HepG2 (cell line): ENCODE measurements around the gene ANO1. TPM values are rescaled to one million over a fixed set of nuclear protein-coding genes. Genes with fewer than 3 reads are reported as not detected.

Experiments used
- ATAC-seq: fragments of 200-7000 bp; cut with Tn5 transposase; 3 replicates; pipeline ENCODE4 v1.9.1; 2020; ENCODE audit warnings: mild to moderate bottlenecking, moderate library complexity
- BruUV-seq: library from RNA; stranded (reverse); fragments of 400-500 nt; replicated peaks from 2 replicates; lab custom pipeline; 2021; lab: Mats Ljungman, UMichigan
- CTCF ChIA-PET: fragments of 300-600 bp; formaldehyde crosslinking; extraction: SDS; loops from one replicate; lab custom pipeline; 2021; ENCODE audit warnings: low total read pairs, inconsistent platforms, low intra/inter-chr PET ratio; lab: Yijun Ruan, JAX
- POLR2A ChIA-PET: fragments of 350-600 bp; sonication (Branson Sonifier 250); formaldehyde crosslinking; loops from one replicate; lab custom pipeline; 2020; ENCODE audit warnings: antibody characterized with exemption, inconsistent platforms; lab: Yijun Ruan, JAX
- DNase-seq: peaks from one replicate; pipeline ENCODE4 v3.0.0-alpha.2; 2015; ENCODE audit warnings: low spot score
- FAIRE-seq: peaks from 3 replicates; lab custom pipeline; 2011; peaks lifted over from hg19 to GRCh38; lab: Jason Lieb, UNC
- H2AFZ ChIP-seq: one replicate; pipeline ENCODE4 v1.6.1; 2011; ENCODE audit warnings: low read length, inconsistent platforms
- H3K27ac ChIP-seq: fragments of 300-600 bp; 3 replicates; pipeline ENCODE4 v1.8.0; 2011; ENCODE audit warnings: mixed run types, mild to moderate bottlenecking, mixed read lengths, low read length, inconsistent platforms; ENCODE audit not compliant: insufficient read depth; ENCODE audit errors: extremely low read length
- H3K27me3 ChIP-seq, 2 experiments: fragments of 200-600 bp in 1 of 2; 2 replicates in 1 of 2; 3 replicates in 1 of 2; pipeline versions ENCODE4 v1.6.0 to v1.8.0; 2011; ENCODE audit warnings: low read length in 2 of 2, mild to moderate bottlenecking in 2 of 2, moderate library complexity in 2 of 2, inconsistent platforms in 1 of 2; ENCODE audit not compliant: insufficient read depth in 2 of 2, control insufficient read depth in 1 of 2
- H3K36me3 ChIP-seq, 2 experiments: fragments of 200-600 bp in 1 of 2; replicated peaks in 1 of 2; 2 replicates in 1 of 2; 3 replicates in 1 of 2; pipeline versions ENCODE4 v1.5.1 to v1.8.0; 2011; ENCODE audit warnings: low read length in 2 of 2, inconsistent platforms in 1 of 2; ENCODE audit not compliant: insufficient read depth in 2 of 2, control insufficient read depth in 1 of 2
- H3K4me1 ChIP-seq: 2 replicates; pipeline ENCODE4 v1.5.1; 2012; ENCODE audit warnings: low read length, inconsistent platforms; ENCODE audit not compliant: insufficient read depth
- H3K4me2 ChIP-seq: 2 replicates; pipeline ENCODE4 v1.6.0; 2011; ENCODE audit warnings: low read depth, low read length, inconsistent platforms
- H3K4me3 ChIP-seq, 3 experiments: fragments of 200-600 bp in 1 of 3; sonication (generic), shearing (Covaris generic) in 1 of 3; replicated peaks in 1 of 3; 2 replicates each; pipeline ENCODE4 v1.5.1; 2011 to 2016; ENCODE audit warnings: low read length in 3 of 3, inconsistent platforms in 2 of 3, low read depth in 2 of 3, mild to moderate bottlenecking in 2 of 3, control low read depth in 1 of 3, mixed read lengths in 1 of 3; ENCODE audit not compliant: insufficient read depth in 1 of 3
- H3K79me2 ChIP-seq: one replicate; pipeline ENCODE4 v1.6.1; 2011; ENCODE audit warnings: low read length, inconsistent platforms; ENCODE audit not compliant: insufficient read depth
- H3K9ac ChIP-seq: 2 replicates; pipeline ENCODE4 v1.6.0; 2011; ENCODE audit warnings: mild to moderate bottlenecking, low read depth, low read length, inconsistent platforms; ENCODE audit not compliant: insufficient read depth
- H3K9me3 ChIP-seq: 2 replicates; pipeline ENCODE4 v1.5.1; 2012; ENCODE audit warnings: mild to moderate bottlenecking, low read length
- H4K20me1 ChIP-seq: 2 replicates; pipeline ENCODE4 v1.6.0; 2011; ENCODE audit warnings: inconsistent platforms, mild to moderate bottlenecking, low read length, moderate library complexity; ENCODE audit not compliant: insufficient read depth
- CCAR2 ChIP-seq: fragments of 200-400 bp; formaldehyde crosslinking; optimal IDR thresholded peaks from 2 replicates; pipeline ENCODE3; 2018; ENCODE audit warnings: low read depth, mild to moderate bottlenecking, low read length, moderate library complexity
- EED ChIP-seq: sonication (generic); formaldehyde crosslinking; IDR thresholded peaks from 2 replicates; pipeline ENCODE4 v1.5.0; 2020; ENCODE audit warnings: mild to moderate bottlenecking, missing genetic modification reagents
- MTF2 ChIP-seq: sonication (generic); formaldehyde crosslinking; IDR thresholded peaks from 2 replicates; pipeline ENCODE4 v1.5.0; 2020; ENCODE audit warnings: missing genetic modification reagents, borderline replicate concordance
- NR2C2 ChIP-seq: sonication (generic); formaldehyde crosslinking; IDR thresholded peaks from 2 replicates; pipeline ENCODE4 v1.4.0; 2020; ENCODE audit warnings: missing genetic modification reagents, mild to moderate bottlenecking, moderate library complexity, borderline replicate concordance
- REL ChIP-seq: sonication (generic); formaldehyde crosslinking; conservative IDR thresholded peaks from 2 replicates; pipeline ENCODE4 v1.8.0; 2022; ENCODE audit warnings: mild to moderate bottlenecking, missing genetic modification reagents, moderate library complexity
- RFX5 ChIP-seq: IDR thresholded peaks from 2 replicates; pipeline ENCODE4 v1.6.1; 2011; ENCODE audit warnings: low read depth, low read length, improper control_type of control experiment
- TGIF2 ChIP-seq: IDR thresholded peaks from 2 replicates; pipeline ENCODE4 v1.6.1; 2016; ENCODE audit warnings: control low read depth, missing compliant biosample characterization
- ZFP62 ChIP-seq: sonication (generic); formaldehyde crosslinking; IDR thresholded peaks from 2 replicates; pipeline ENCODE4 v1.4.0; 2020; ENCODE audit warnings: missing genetic modification reagents
- ZMYM3 ChIP-seq: sonication (generic); formaldehyde crosslinking; IDR thresholded peaks from 2 replicates; pipeline ENCODE4 v1.5.1; 2020; ENCODE audit warnings: mild to moderate bottlenecking, missing genetic modification reagents
- ZNF225 ChIP-seq: sonication (generic); formaldehyde crosslinking; IDR thresholded peaks from 2 replicates; pipeline ENCODE4 v1.4.0; 2020; ENCODE audit warnings: mild to moderate bottlenecking, missing genetic modification reagents
- ZNF234 ChIP-seq: sonication (generic); formaldehyde crosslinking; conservative IDR thresholded peaks from 2 replicates; pipeline ENCODE4 v1.5.1; 2020; ENCODE audit warnings: mild to moderate bottlenecking, missing genetic modification reagents
- ZNF281 ChIP-seq: sonication (generic); formaldehyde crosslinking; IDR thresholded peaks from 2 replicates; pipeline ENCODE4 v1.4.0; 2020; ENCODE audit warnings: missing genetic modification reagents, borderline replicate concordance
- ZNF761 ChIP-seq: sonication (generic); formaldehyde crosslinking; conservative IDR thresholded peaks from 2 replicates; pipeline ENCODE4 v1.4.0; 2020; ENCODE audit warnings: mild to moderate bottlenecking, missing genetic modification reagents
- ZNF773 ChIP-seq: sonication (generic); formaldehyde crosslinking; IDR thresholded peaks from 2 replicates; pipeline ENCODE4 v1.4.0; 2020; ENCODE audit warnings: missing genetic modification reagents, borderline replicate concordance
- ZNF781 ChIP-seq: sonication (generic); formaldehyde crosslinking; IDR thresholded peaks from 2 replicates; pipeline ENCODE4 v1.5.1; 2020; ENCODE audit warnings: borderline replicate concordance, mild to moderate bottlenecking, missing genetic modification reagents; ENCODE audit errors: not compliant biosample characterization
- ZNF788 ChIP-seq: sonication (generic); formaldehyde crosslinking; IDR thresholded peaks from 2 replicates; pipeline ENCODE4 v1.5.0; 2020; ENCODE audit warnings: mild to moderate bottlenecking, missing genetic modification reagents, borderline replicate concordance
- ZNF878 ChIP-seq: sonication (generic); formaldehyde crosslinking; IDR thresholded peaks from 2 replicates; pipeline ENCODE4 v1.8.1; 2023; ENCODE audit warnings: mild to moderate bottlenecking, missing genetic modification reagents, moderate library complexity
- WGBS: methylation state at CpG from one replicate; pipeline ENCODE4 v1.1.6; 2017; ENCODE audit warnings: low lambda C conversion rate; 5-methylcytosine and 5-hydroxymethylcytosine counted together
- in situ Hi-C: cut with HindIII; loops from 2 replicates; pipeline ENCODE4 v1.10.0; 2017; ENCODE audit warnings: low pct_unique_long_range_greater_than_20kb; ENCODE audit not compliant: extremely low pct_ligation_motif_present
- intact Hi-C: fragments of 100-400 bp; cut with micrococcal nuclease; formaldehyde crosslinking; loops from one replicate; pipeline ENCODE4 v1.10.0; 2022; ENCODE audit not compliant: unreplicated experiment
- polyA plus RNA-seq, 8 experiments: library from polyadenylated mRNA; depleted of rRNA in 3 of 8; stranded (reverse) in 7 of 8; unstranded in 1 of 8; fragments of >200 nt; fragmentation: Illumina TruSeq in 4 of 8; extraction: Trizol in 4 of 8; gene quantifications; 2 replicates each; pipeline versions ENCODE4 v1.2.1 to v1.2.3, GENCODE V29; 2011 to 2016; ENCODE audit warnings: low read depth in 4 of 8, missing spikeins in 1 of 8, mixed read lengths in 1 of 8; ENCODE audit not compliant: insufficient read depth in 1 of 8
- total RNA-seq, 5 experiments: library from RNA; depleted of rRNA; stranded (reverse); fragments of >200 nt; fragmentation: Illumina TruSeq; extraction: Trizol; gene quantifications; 2 replicates each; pipeline ENCODE4 v1.2.3, GENCODE V29; 2016; ENCODE audit warnings: low read depth in 1 of 5

The ANO1 gene
- total and polyA plus RNA-seq, 2 of the 13 experiments (the other 11 are each of a cell fraction or from before 2014, with no cell fraction given), result not detected

- ChIA-PET CTCF (no interaction called here), POLR2A (no interaction called here)
- peaks cover 2 to 50% of the 10 kb centered on the region in 2 experiments for H3K27me3 ChIP-seq
- peaks cover 2% of the 10 kb centered on the region; the same call in 1 of the 2 replicates for H3K4me1 ChIP-seq
- no peaks in the 10 kb centered on the region for H3K9me3 ChIP-seq
- TF ChIP-seq ZNF761 (CRISPR knock-in tag) (no peak), ZNF788 (CRISPR knock-in tag) (no peak)
- in situ Hi-C loops (no loop called here), intact Hi-C loops (no loop called here)
- no peaks in the 10 kb centered on the region for H3K79me2 ChIP-seq
- no peak overlapping the region for H3K4me2 ChIP-seq
- no TSS peak for BruUV-seq
- no peak overlapping the region for H2AFZ ChIP-seq
- no peaks in the 10 kb centered on the region; the same call in 1 of the 2 replicates for H4K20me1 ChIP-seq
- H3K4me3 ChIP-seq, result no peak overlapping the region
- WGBS, result 18% methylated on average over 10 of the region's 17 CpGs
- DNase-seq (no peak), ATAC-seq (peak; percentile 44), FAIRE-seq (no peak)
- H3K27ac ChIP-seq, result no peak overlapping the region
- no peak overlapping the region for H3K9ac ChIP-seq
- no peaks in the 10 kb centered on the region for H3K36me3 ChIP-seq
Observed at GRCh38 chr11:70167723-70168404, 89.7 kb downstream of the ANO1 start.

- no TSS peak for BruUV-seq
- ChIA-PET CTCF (no interaction called here), POLR2A (no interaction called here)
- H3K27me3 ChIP-seq, result peaks cover 2 to 46% of the 10 kb centered on the region in 2 experiments
- H3K4me3 ChIP-seq, result no peak overlapping the region
- H3K4me2 ChIP-seq, result no peak overlapping the region
- H4K20me1 ChIP-seq, result no peaks in the 10 kb centered on the region; the same call in 1 of the 2 replicates
- no peak overlapping the region for H3K27ac ChIP-seq
- no peak overlapping the region for H2AFZ ChIP-seq
- no peak overlapping the region for H3K9ac ChIP-seq
- intact Hi-C loops, result no loop called here
- DNase-seq (no peak), ATAC-seq (no peak), FAIRE-seq (no peak)
- no peaks in the 10 kb centered on the region for H3K9me3 ChIP-seq
- peaks cover 7% of the 10 kb centered on the region; the same call in 1 of the 2 replicates for H3K4me1 ChIP-seq
- no peaks in the 10 kb centered on the region for H3K36me3 ChIP-seq
- no peaks in the 10 kb centered on the region for H3K79me2 ChIP-seq
- 20% methylated on average over 6 of the region's 6 CpGs for WGBS
- in situ Hi-C loops, result no loop called here
- TF ChIP-seq ZNF225 (CRISPR knock-in tag) (no peak), ZNF234 (CRISPR knock-in tag) (no peak), EED (CRISPR knock-in tag) (no peak), NR2C2 (CRISPR knock-in tag) (no peak), RFX5 (no peak), MTF2 (CRISPR knock-in tag) (no peak), REL (no peak), ZNF773 (CRISPR knock-in tag) (no peak), TGIF2 (CRISPR knock-in tag) (no peak), ZNF878 (CRISPR knock-in tag) (no peak), ZNF781 (CRISPR knock-in tag) (no peak), CCAR2 (no peak), ZNF281 (CRISPR knock-in tag) (no peak), ZMYM3 (no peak), ZFP62 (no peak)
Observed at GRCh38 chr11:70168405-70168754, 90.3 kb downstream of the ANO1 start.
